Measurements from ENCODE around the gene PCYOX1L.

PCYOX1L gene

GRCh38 chr5:149367249-149367971, 9.6 kb downstream of the PCYOX1L start:
- peak; percentile 50 to 56 for DNase-seq (ENCODE audit: low spot score in 2 of 2)
- Mint-ChIP-seq H3K4me1 (peaks cover 4% of the 10 kb centered on the region), H3K36me3 (no peaks in the 10 kb centered on the region), H3K27ac (no peak overlapping the region), H3K9me3 (no peaks in the 10 kb centered on the region), H3K4me3 (no peak overlapping the region), H3K27me3 (no peaks in the 10 kb centered on the region)
- ATAC-seq (ENCODE audit: low read depth): peak; percentile 83

GRCh38 chr5:149367972-149368645, 10.3 kb downstream of the PCYOX1L start:
- no peaks in the 10 kb centered on the region for H3K27me3 Mint-ChIP-seq
- peaks cover 4% of the 10 kb centered on the region for H3K4me1 Mint-ChIP-seq
- H3K36me3 Mint-ChIP-seq: no peaks in the 10 kb centered on the region
- ATAC-seq (ENCODE audit: low read depth): no peak
- no peak overlapping the region for H3K4me3 Mint-ChIP-seq
- H3K27ac Mint-ChIP-seq: no peak overlapping the region
- DNase-seq (ENCODE audit: low spot score in 2 of 2): no peak
- H3K9me3 Mint-ChIP-seq: no peaks in the 10 kb centered on the region

- Mint-ChIP-seq H3K27ac (peak overlapping the region; percentile 61), H3K9me3 (no peaks in the 10 kb centered on the region), H3K4me1 (peaks cover 4% of the 10 kb centered on the region), H3K27me3 (no peaks in the 10 kb centered on the region), H3K4me3 (no peak overlapping the region), H3K36me3 (no peaks in the 10 kb centered on the region)
- no peak for ATAC-seq (ENCODE audit: low read depth)
- no peak for DNase-seq (ENCODE audit: low spot score in 2 of 2)
Measured at GRCh38 chr5:149370878-149371277, 13.0 kb downstream of the PCYOX1L start.

- Mint-ChIP-seq H3K27ac (peak overlapping the region; percentile 61), H3K9me3 (no peaks in the 10 kb centered on the region), H3K36me3 (no peaks in the 10 kb centered on the region), H3K4me3 (no peak overlapping the region), H3K27me3 (no peaks in the 10 kb centered on the region), H3K4me1 (peaks cover 4% of the 10 kb centered on the region)
- peak; percentile 53 to 62 for DNase-seq (ENCODE audit: low spot score in 2 of 2)
- ATAC-seq (ENCODE audit: low read depth): peak; percentile 85
Measured at GRCh38 chr5:149371296-149371962, 13.6 kb downstream of the PCYOX1L start.

- Mint-ChIP-seq H3K27me3 (no peaks in the 10 kb centered on the region), H3K4me1 (peaks cover 4% of the 10 kb centered on the region), H3K27ac (no peak overlapping the region), H3K9me3 (no peaks in the 10 kb centered on the region), H3K36me3 (peaks cover 2% of the 10 kb centered on the region), H3K4me3 (no peak overlapping the region)
- DNase-seq (ENCODE audit: low spot score in 2 of 2): no peak
- ATAC-seq (ENCODE audit: low read depth): no peak
Measured at GRCh38 chr5:149372076-149372795, 14.4 kb downstream of the PCYOX1L start.

- no peak overlapping the region for H3K27ac Mint-ChIP-seq
- H3K27me3 Mint-ChIP-seq: no peaks in the 10 kb centered on the region
- H3K9me3 Mint-ChIP-seq: no peaks in the 10 kb centered on the region
- DNase-seq (ENCODE audit: low spot score in 2 of 2) (no peak), ATAC-seq (ENCODE audit: low read depth) (no peak)
- peaks cover 4% of the 10 kb centered on the region for H3K4me1 Mint-ChIP-seq
- H3K4me3 Mint-ChIP-seq: no peak overlapping the region
- peaks cover 2% of the 10 kb centered on the region for H3K36me3 Mint-ChIP-seq
Measured at GRCh38 chr5:149372932-149373331, 15.1 kb downstream of the PCYOX1L start.

- Mint-ChIP-seq H3K27me3 (no peaks in the 10 kb centered on the region), H3K4me1 (peaks cover under 1% of the 10 kb centered on the region), H3K4me3 (no peak overlapping the region), H3K9me3 (no peaks in the 10 kb centered on the region), H3K36me3 (peaks cover 2% of the 10 kb centered on the region), H3K27ac (no peak overlapping the region)
- DNase-seq (ENCODE audit: low spot score in 2 of 2): no peak
- no peak for ATAC-seq (ENCODE audit: low read depth)
Measured at GRCh38 chr5:149374303-149374702, 16.5 kb downstream of the PCYOX1L start.

- no peaks in the 10 kb centered on the region for H3K27me3 Mint-ChIP-seq
- no peaks in the 10 kb centered on the region for H3K4me1 Mint-ChIP-seq
- no peak overlapping the region for H3K27ac Mint-ChIP-seq
- peaks cover 2% of the 10 kb centered on the region for H3K36me3 Mint-ChIP-seq
- no peak overlapping the region for H3K4me3 Mint-ChIP-seq
- no peak for ATAC-seq (ENCODE audit: low read depth)
- DNase-seq (ENCODE audit: low spot score in 2 of 2): no peak
- H3K9me3 Mint-ChIP-seq: no peaks in the 10 kb centered on the region
Measured at GRCh38 chr5:149374801-149375200, 17.0 kb downstream of the PCYOX1L start.

GRCh38 chr5:149375434-149375833, 17.6 kb downstream of the PCYOX1L start:
- H3K4me1 Mint-ChIP-seq: no peaks in the 10 kb centered on the region
- DNase-seq (ENCODE audit: low spot score in 2 of 2): no peak
- H3K4me3 Mint-ChIP-seq: no peak overlapping the region
- no peak for ATAC-seq (ENCODE audit: low read depth)
- no peak overlapping the region for H3K27ac Mint-ChIP-seq
- H3K36me3 Mint-ChIP-seq: peaks cover 2% of the 10 kb centered on the region
- H3K9me3 Mint-ChIP-seq: no peaks in the 10 kb centered on the region
- H3K27me3 Mint-ChIP-seq: no peaks in the 10 kb centered on the region

GRCh38 chr5:149376104-149376503, 18.3 kb downstream of the PCYOX1L start:
- Mint-ChIP-seq H3K27me3 (no peaks in the 10 kb centered on the region), H3K36me3 (peaks cover 2% of the 10 kb centered on the region), H3K27ac (no peak overlapping the region), H3K4me1 (no peaks in the 10 kb centered on the region), H3K9me3 (no peaks in the 10 kb centered on the region), H3K4me3 (no peak overlapping the region)
- DNase-seq (ENCODE audit: low spot score in 2 of 2) (no peak), ATAC-seq (ENCODE audit: low read depth) (no peak)

- Mint-ChIP-seq H3K9me3 (no peaks in the 10 kb centered on the region), H3K27ac (no peak overlapping the region), H3K36me3 (peaks cover 2% of the 10 kb centered on the region), H3K4me1 (peaks cover 3% of the 10 kb centered on the region), H3K27me3 (no peaks in the 10 kb centered on the region), H3K4me3 (no peak overlapping the region)
- DNase-seq (ENCODE audit: low spot score in 2 of 2) (no peak), ATAC-seq (ENCODE audit: low read depth) (no peak)
Measured at GRCh38 chr5:149376711-149377447, 19.0 kb downstream of the PCYOX1L start.

GRCh38 chr5:149378241-149378820, 20.5 kb downstream of the PCYOX1L start:
- H3K36me3 Mint-ChIP-seq: peaks cover 2% of the 10 kb centered on the region
- H3K4me1 Mint-ChIP-seq: peaks cover 4% of the 10 kb centered on the region
- DNase-seq (ENCODE audit: low spot score in 2 of 2): no peak
- no peaks in the 10 kb centered on the region for H3K27me3 Mint-ChIP-seq
- no peak for ATAC-seq (ENCODE audit: low read depth)
- no peak overlapping the region for H3K27ac Mint-ChIP-seq
- no peaks in the 10 kb centered on the region for H3K9me3 Mint-ChIP-seq
- H3K4me3 Mint-ChIP-seq: no peak overlapping the region

GRCh38 chr5:149379177-149379761, 21.4 kb downstream of the PCYOX1L start, which contains the start of gene IL17B:
TSS of gene IL17B (minus strand) at chr5:149379292. CDS start at chr5:149379225, 67 bp downstream.
- H3K4me1 Mint-ChIP-seq: peaks cover 4% of the 10 kb centered on the region
- ATAC-seq (ENCODE audit: low read depth): no peak
- H3K4me3 Mint-ChIP-seq: no peak within 1 kb of the TSS
- H3K9me3 Mint-ChIP-seq: no peaks in the 10 kb centered on the region
- H3K36me3 Mint-ChIP-seq: peaks cover 2% of the 10 kb centered on the region
- no peaks in the 10 kb centered on the region for H3K27me3 Mint-ChIP-seq
- no peak within 1 kb of the TSS for H3K27ac Mint-ChIP-seq
- no peak for DNase-seq (ENCODE audit: low spot score in 2 of 2)
